GM12873 (cell line): ENCODE results near the gene RNF8.

Experiments used
- CTCF ChIP-seq: IDR thresholded peaks from 2 replicates; pipeline ENCODE4 v1.5.1; 2012; ENCODE audit warnings: low read depth, mild to moderate bottlenecking, moderate library complexity, low read length, control low read depth; ENCODE audit not compliant: insufficient read depth; ENCODE audit errors: missing control alignments

Gene RNF8

GRCh38 chr6:37357288-37357687 lies 3.5 kb downstream of the RNF8 start:
- no peak for TF ChIP-seq CTCF

GRCh38 chr6:37357860-37358259 lies 4.1 kb downstream of the RNF8 start:
- no peak for TF ChIP-seq CTCF

DNA sequence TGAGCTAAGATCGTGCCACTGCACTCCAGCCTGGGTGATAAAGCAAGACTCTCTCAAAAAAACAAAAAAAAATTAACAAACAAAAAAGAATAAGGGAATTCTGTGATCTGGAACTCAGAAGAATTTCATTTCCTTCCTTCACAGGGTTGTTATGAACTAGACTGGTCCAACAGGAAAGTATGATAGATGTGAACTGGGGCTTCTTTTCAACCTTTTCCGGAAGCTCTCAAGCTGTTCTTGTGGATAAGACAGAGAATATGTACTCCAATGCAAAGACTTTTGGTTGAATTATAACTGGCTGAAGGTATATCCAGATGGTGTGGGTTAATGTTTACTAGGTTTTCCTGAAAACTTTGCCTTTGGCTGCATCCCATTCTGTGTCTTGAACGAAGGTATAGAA lies 5.3 kb downstream of the RNF8 start:
- TF ChIP-seq CTCF = no peak

- TF ChIP-seq CTCF = no peak
Observed at GRCh38 chr6:37362101-37362828, 8.5 kb downstream of the RNF8 start.

DNA sequence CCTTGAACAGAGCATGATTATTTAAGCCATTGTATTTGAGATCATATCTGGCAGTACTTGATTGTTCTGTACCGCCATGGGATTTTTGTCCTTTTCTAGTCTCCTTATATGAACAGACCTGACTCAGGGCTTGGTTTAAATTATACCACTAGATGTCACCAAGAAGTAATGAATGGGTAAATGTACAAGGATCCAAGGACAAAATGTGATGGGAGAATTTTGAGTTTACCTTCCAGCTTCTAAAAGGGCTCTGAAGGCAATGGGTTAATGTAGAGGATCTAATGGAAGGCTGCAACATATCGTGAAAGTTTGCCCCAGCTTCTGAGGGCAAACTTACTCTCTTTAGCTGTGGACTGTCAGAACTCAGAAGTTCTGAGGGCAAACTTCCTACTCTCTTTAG lies 12.0 kb downstream of the RNF8 start:
- peak; percentile 14 for TF ChIP-seq CTCF

DNA sequence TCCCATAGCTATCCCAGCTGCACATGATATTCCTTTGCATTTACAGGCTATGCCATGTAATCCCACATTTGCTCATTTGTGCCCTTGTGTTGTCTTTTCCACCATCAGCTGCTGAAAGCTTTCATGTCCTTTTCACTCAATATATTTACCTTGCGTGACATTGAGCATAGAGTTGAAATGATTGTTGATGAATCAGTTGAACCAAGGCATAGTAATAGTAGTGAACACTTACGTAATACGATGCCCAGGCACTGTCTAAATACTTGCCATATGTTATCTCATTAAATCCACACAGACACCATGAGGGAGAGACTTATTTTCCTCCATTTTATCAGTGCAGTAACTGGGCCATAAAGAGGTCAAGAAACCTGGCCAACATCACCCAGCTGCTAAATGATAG lies 13.1 kb downstream of the RNF8 start:
- TF ChIP-seq CTCF = no peak

DNA sequence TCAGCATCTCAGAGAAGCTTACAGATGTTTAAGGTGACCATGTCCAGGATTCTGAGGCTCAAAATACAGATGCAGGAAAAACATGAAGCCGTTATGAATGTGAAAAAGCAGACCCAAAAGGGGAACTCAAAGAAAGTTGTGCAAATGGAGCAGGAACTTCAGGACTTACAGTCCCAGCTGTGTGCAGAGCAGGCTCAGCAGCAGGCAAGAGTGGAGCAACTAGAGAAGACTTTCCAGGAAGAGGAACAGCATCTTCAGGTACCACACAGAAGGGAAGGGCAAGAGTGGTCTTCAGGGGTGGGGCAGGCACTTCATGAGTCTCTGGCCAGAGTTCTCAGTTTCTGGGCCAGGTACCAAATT lies 15.2 kb downstream of the RNF8 start:
- no peak for TF ChIP-seq CTCF
